Adrenal gland (tissue), 12 donors: ENCODE data around the gene FZD7. TPM values are rescaled to one million over a fixed set of nuclear protein-coding genes. Genes with fewer than 3 reads are reported as not detected.

ENCODE experiments used
- DNase-seq, 7 donors: peaks; one replicate each; pipeline ENCODE4 v3.0.0-alpha.2; 2019 to 2020
- H3K27ac ChIP-seq, 5 donors: fragments of 200-600 bp; sonication (generic) in 4 of 5; 1 replicate in 3 of 5; 2 replicates in 2 of 5; pipeline versions ENCODE4 v1.5.1 to v1.8.0; 2016 to 2020; ENCODE audit warnings: mild to moderate bottlenecking in 1 of 5
- H3K27me3 ChIP-seq: fragments of 200-600 bp; 2 replicates; pipeline ENCODE4 v1.8.0; 2021
- H3K36me3 ChIP-seq, 2 donors: fragments of 200-600 bp; replicated peaks in 1 of 2; 1 replicate in 1 of 2; 2 replicates in 1 of 2; pipeline versions ENCODE4 v1.5.1 to v1.8.0; 2018 to 2022
- H3K4me1 ChIP-seq, 2 donors: fragments of 200-600 bp; replicated peaks in 1 of 2; 1 replicate in 1 of 2; 2 replicates in 1 of 2; pipeline versions ENCODE4 v1.5.1 to v1.8.0; 2018 to 2021
- H3K4me3 ChIP-seq, 4 donors: fragments of 200-600 bp; sonication (generic) in 3 of 4; one replicate each; pipeline ENCODE4 v1.5.1; 2016 to 2018
- H3K9me3 ChIP-seq, 3 donors: fragments of 200-600 bp; sonication (generic) in 1 of 3; replicated peaks in 1 of 3; 1 replicate in 2 of 3; 2 replicates in 1 of 3; pipeline versions ENCODE4 v1.5.1 to v1.8.0; 2016 to 2021
- POLR2A ChIP-seq, 2 donors: fragments of 450-650 bp; IDR thresholded peaks; one replicate each; pipeline ENCODE4 v1.6.1; 2017; ENCODE audit warnings: antibody characterized with exemption in 2 of 2, mild to moderate bottlenecking in 2 of 2, moderate library complexity in 1 of 2
- WGBS, 4 donors: extraction: QIAGEN DNeasy Blood & Tissue Kit in 2 of 4; methylation state at CpG; one replicate each; pipeline versions ENCODE4 v1.1.5 to v1.1.7; 2013 to 2017; 5-methylcytosine and 5-hydroxymethylcytosine counted together
- intact Hi-C, 2 donors: fragments of 100-400 bp; cut with DNase I; formaldehyde crosslinking; loops; one replicate each; pipeline versions ENCODE4 v1.14.1 to v1.15.0; 2022 to 2023
- polyA plus RNA-seq, 3 donors: library from polyadenylated mRNA; stranded (reverse); fragments of 200-250 nt in 2 of 3; fragments of 350-450 nt in 1 of 3; fragmentation: Illumina TruSeq in 1 of 3; extraction: RNeasy Lipid Tissue Mini Kit (QIAGEN cat#74804) in 1 of 3; gene quantifications; one replicate each; pipeline ENCODE4 v1.2.3, GENCODE V29; 2013 to 2014
- total RNA-seq, 9 donors: library from RNA; depleted of rRNA in 4 of 9; stranded (reverse); fragments of >200 nt in 4 of 9; fragments of 120-200 nt in 1 of 9; fragmentation: NEBNext Ultra II Directional in 1 of 9; extraction: Animal tissue kit (Norgen Biotek cat#: 25700) in 1 of 9; gene quantifications; one replicate each; pipeline versions ENCODE4 v1.1.0 to v1.2.4, GENCODE V29; 2013 to 2023
- TF ChIP-seq, protein P1 (sequence below), 6 experiments: fragments of 450-650 bp in 4 of 6; fragments of 200-600 bp in 2 of 6; sonication (generic) in 1 of 6; IDR thresholded peaks; 1 replicate in 5 of 6; 2 replicates in 1 of 6; pipeline versions ENCODE4 v1.5.1 to v1.8.0; 2016 to 2021; ENCODE audit warnings: antibody characterized with exemption in 6 of 6, mild to moderate bottlenecking in 2 of 6, moderate library complexity in 1 of 6
- donor health status: healthy with polysubstance abuse.
- donor health status: Bipolar disorder and iron deficiency.
- donor health status: DM: yes; HTN: yes; CAD: no.
- donor health status: DM: no; HTN: no; CAD: no.
- donor health status: DM: no; HTN: no; CAD: no.
- donor health status: DM: yes; HTN: yes; CAD: no.

Gene FZD7
- total and polyA plus RNA-seq, 12 donors: 1.2 to 7.1 (median 3.0) TPM

- Histone ChIP-seq H3K36me3 (no peaks in the 10 kb centered on the region), H3K9me3 (no peaks in the 10 kb centered on the region), H3K27ac (no peak overlapping the region), H3K4me1 (no peaks in the 10 kb centered on the region), H3K27me3 (no peaks in the 10 kb centered on the region), H3K4me3 (no peak overlapping the region)
- TF ChIP-seq, protein P1, sequence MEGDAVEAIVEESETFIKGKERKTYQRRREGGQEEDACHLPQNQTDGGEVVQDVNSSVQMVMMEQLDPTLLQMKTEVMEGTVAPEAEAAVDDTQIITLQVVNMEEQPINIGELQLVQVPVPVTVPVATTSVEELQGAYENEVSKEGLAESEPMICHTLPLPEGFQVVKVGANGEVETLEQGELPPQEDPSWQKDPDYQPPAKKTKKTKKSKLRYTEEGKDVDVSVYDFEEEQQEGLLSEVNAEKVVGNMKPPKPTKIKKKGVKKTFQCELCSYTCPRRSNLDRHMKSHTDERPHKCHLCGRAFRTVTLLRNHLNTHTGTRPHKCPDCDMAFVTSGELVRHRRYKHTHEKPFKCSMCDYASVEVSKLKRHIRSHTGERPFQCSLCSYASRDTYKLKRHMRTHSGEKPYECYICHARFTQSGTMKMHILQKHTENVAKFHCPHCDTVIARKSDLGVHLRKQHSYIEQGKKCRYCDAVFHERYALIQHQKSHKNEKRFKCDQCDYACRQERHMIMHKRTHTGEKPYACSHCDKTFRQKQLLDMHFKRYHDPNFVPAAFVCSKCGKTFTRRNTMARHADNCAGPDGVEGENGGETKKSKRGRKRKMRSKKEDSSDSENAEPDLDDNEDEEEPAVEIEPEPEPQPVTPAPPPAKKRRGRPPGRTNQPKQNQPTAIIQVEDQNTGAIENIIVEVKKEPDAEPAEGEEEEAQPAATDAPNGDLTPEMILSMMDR (IDR thresholded peaks at IDR 0.05): no peak
- intact Hi-C loops: no loop called here
- DNase-seq: no peak
- whole genome bisulfite sequencing, 4 donors: 72 to 89% (median 84%) methylated on average over 5 of the region's 5 CpGs
Measured at GRCh38 chr2:202079310-202079709, 45.7 kb downstream of the FZD7 start.

- no peak overlapping the region for H3K27ac ChIP-seq
- H3K4me1 ChIP-seq: no peaks in the 10 kb centered on the region
- no peak overlapping the region for H3K4me3 ChIP-seq
- intact Hi-C loops: no loop called here
- 54 to 87% (median 63%) methylated on average over 3 to 6 of the region's 6 CpGs for whole genome bisulfite sequencing, 4 donors
- DNase-seq: no peak
- H3K27me3 ChIP-seq: no peaks in the 10 kb centered on the region
- TF ChIP-seq, protein P1 (IDR thresholded peaks at IDR 0.05): no peak
- TF ChIP-seq POLR2A (IDR thresholded peaks at IDR 0.05): no peak
- no peaks in the 10 kb centered on the region for H3K9me3 ChIP-seq
- no peaks in the 10 kb centered on the region for H3K36me3 ChIP-seq
Measured at GRCh38 chr2:202084265-202084664, 50.6 kb downstream of the FZD7 start.

Other genes with a start within 250 kb of the FZD7 start
- gene CDK15, start 227.3 kb upstream of the FZD7 start, total RNA-seq: 1 to 10 TPM in 2 of 9 donors, under 1 TPM in 6, not detected in 1; 0.06 to 1.2 (median 0.15) TPM
- gene CDK15, start 227.3 kb upstream of the FZD7 start, polyA plus RNA-seq: under 1 TPM; 0.10 to 0.80 (median 0.13) TPM
- under 1 TPM in 1 of 9 donors, not detected in 8; 0.11 TPM for gene KIAA2012, start 39.4 kb downstream of the FZD7 start, total RNA-seq
- under 1 TPM in 2 of 3 donors, not detected in 1; 0.09 to 0.16 TPM for gene KIAA2012, start 39.4 kb downstream of the FZD7 start, polyA plus RNA-seq
- 100 to 1,000 TPM in 7 of 9 donors, 10 to 100 TPM in 2; 53.1 to 156 (median 103) TPM for gene SUMO1, start 204.7 kb downstream of the FZD7 start, total RNA-seq
- gene SUMO1, start 204.7 kb downstream of the FZD7 start, polyA plus RNA-seq: 100 to 1,000 TPM in 2 of 3 donors, 10 to 100 TPM in 1; 96.4 to 182 (median 101) TPM
- 10 to 100 TPM; 19.5 to 75.6 (median 46.6) TPM for gene NOP58, start 231.9 kb downstream of the FZD7 start, total RNA-seq
- 100 to 1,000 TPM in 1 of 3 donors, 10 to 100 TPM in 2; 89.3 to 136 (median 99.7) TPM for gene NOP58, start 231.9 kb downstream of the FZD7 start, polyA plus RNA-seq